HepG2 (cell line): ENCODE measurements around the gene CEBPA. TPM values are rescaled to one million over a fixed set of nuclear protein-coding genes. Genes with fewer than 3 reads are reported as not detected.

Source experiments
- CSRNP1 ChIP-seq: sonication (generic); formaldehyde crosslinking; IDR thresholded peaks from 2 replicates; pipeline ENCODE4 v1.8.1; 2023; ENCODE audit warnings: mild to moderate bottlenecking, missing genetic modification reagents
- ESRRA ChIP-seq: sonication (generic); formaldehyde crosslinking; IDR thresholded peaks from 2 replicates; pipeline ENCODE4 v1.5.1; 2020; ENCODE audit warnings: mild to moderate bottlenecking, low read depth, missing genetic modification reagents
- IKZF4 ChIP-seq: sonication (generic); formaldehyde crosslinking; IDR thresholded peaks from 2 replicates; pipeline ENCODE4 v1.5.1; 2020; ENCODE audit warnings: borderline replicate concordance, mild to moderate bottlenecking, low read depth, missing genetic modification reagents; ENCODE audit errors: not compliant biosample characterization
- JDP2 ChIP-seq: sonication (generic); formaldehyde crosslinking; IDR thresholded peaks from 2 replicates; pipeline ENCODE4 v1.8.1; 2022; ENCODE audit warnings: missing genetic modification reagents, borderline replicate concordance
- KLF11 ChIP-seq: IDR thresholded peaks from 2 replicates; pipeline ENCODE4 v1.6.1; 2016; ENCODE audit warnings: missing compliant biosample characterization
- MEF2D ChIP-seq: sonication (generic); formaldehyde crosslinking; IDR thresholded peaks from 2 replicates; pipeline ENCODE4 v1.5.1; 2020; ENCODE audit warnings: mild to moderate bottlenecking, missing genetic modification reagents
- NCOA1 ChIP-seq: sonication (generic); formaldehyde crosslinking; IDR thresholded peaks from 2 replicates; pipeline ENCODE4 v1.9.0; 2021; ENCODE audit warnings: missing genetic modification reagents
- RXRB ChIP-seq: IDR thresholded peaks from 2 replicates; pipeline ENCODE4 v1.6.1; 2016; ENCODE audit warnings: borderline replicate concordance, missing genetic modification reagents, missing compliant biosample characterization
- SIN3A ChIP-seq: IDR thresholded peaks from 2 replicates; pipeline ENCODE4 v1.6.1; 2011; ENCODE audit warnings: low read depth, mild to moderate bottlenecking, control low read depth, low read length, borderline replicate concordance
- ZMAT3 ChIP-seq: sonication (generic); formaldehyde crosslinking; conservative IDR thresholded peaks from 2 replicates; pipeline ENCODE4 v1.7.0; 2021; ENCODE audit warnings: missing genetic modification reagents
- ZNF275 ChIP-seq: sonication (generic); formaldehyde crosslinking; IDR thresholded peaks from 2 replicates; pipeline ENCODE4 v1.8.0; 2022; ENCODE audit warnings: missing genetic modification reagents, mild to moderate bottlenecking, inconsistent platforms, borderline replicate concordance
- ZNF432 ChIP-seq: sonication (generic); formaldehyde crosslinking; IDR thresholded peaks from 2 replicates; pipeline ENCODE4 v1.5.0; 2020; ENCODE audit warnings: missing genetic modification reagents, mild to moderate bottlenecking, borderline replicate concordance
- ZNF510 ChIP-seq: sonication (generic); formaldehyde crosslinking; IDR thresholded peaks from 2 replicates; pipeline ENCODE4 v1.4.0; 2020; ENCODE audit warnings: low read depth, mild to moderate bottlenecking, missing genetic modification reagents
- ZNF580 ChIP-seq: IDR thresholded peaks from 2 replicates; pipeline ENCODE4 v1.6.1; 2016; ENCODE audit warnings: low read depth, borderline replicate concordance
- ZNF619 ChIP-seq: sonication (generic); formaldehyde crosslinking; IDR thresholded peaks from 2 replicates; pipeline ENCODE4 v1.4.0; 2020; ENCODE audit warnings: mild to moderate bottlenecking, missing genetic modification reagents
- ZSCAN22 ChIP-seq: sonication (generic); formaldehyde crosslinking; IDR thresholded peaks from 2 replicates; pipeline ENCODE4 v1.4.0; 2020; ENCODE audit warnings: mild to moderate bottlenecking, missing genetic modification reagents
- polyA plus RNA-seq, 8 experiments: library from polyadenylated mRNA; depleted of rRNA in 3 of 8; stranded (reverse) in 7 of 8; unstranded in 1 of 8; fragments of >200 nt; fragmentation: Illumina TruSeq in 4 of 8; extraction: Trizol in 4 of 8; gene quantifications; 2 replicates each; pipeline versions ENCODE4 v1.2.1 to v1.2.3, GENCODE V29; 2011 to 2016; ENCODE audit warnings: low read depth in 4 of 8, missing spikeins in 1 of 8, mixed read lengths in 1 of 8; ENCODE audit not compliant: insufficient read depth in 1 of 8
- total RNA-seq, 5 experiments: library from RNA; depleted of rRNA; stranded (reverse); fragments of >200 nt; fragmentation: Illumina TruSeq; extraction: Trizol; gene quantifications; 2 replicates each; pipeline ENCODE4 v1.2.3, GENCODE V29; 2016; ENCODE audit warnings: low read depth in 1 of 5
- TF ChIP-seq, protein P1 (sequence below): sonication (generic); formaldehyde crosslinking; IDR thresholded peaks from 2 replicates; pipeline ENCODE4 v1.5.1; 2020; ENCODE audit warnings: mild to moderate bottlenecking, moderate library complexity, missing genetic modification reagents
- TF ChIP-seq, protein P2 (sequence below): sonication (generic); formaldehyde crosslinking; IDR thresholded peaks from 2 replicates; pipeline ENCODE4 v1.8.0; 2022; ENCODE audit warnings: mild to moderate bottlenecking, missing genetic modification reagents, moderate library complexity
- TF ChIP-seq, protein P3 (sequence below): sonication (generic); formaldehyde crosslinking; IDR thresholded peaks from 2 replicates; pipeline ENCODE4 v1.9.0; 2021; ENCODE audit warnings: missing genetic modification reagents, borderline replicate concordance
- TF ChIP-seq, protein P4 (sequence below): IDR thresholded peaks from 2 replicates; pipeline ENCODE4 v1.6.1; 2012; ENCODE audit warnings: inconsistent platforms

CEBPA gene
- total and polyA plus RNA-seq, 2 of the 13 experiments (the other 11 are each of a cell fraction or from before 2014, with no cell fraction given) = 24.8 to 103 TPM

DNA sequence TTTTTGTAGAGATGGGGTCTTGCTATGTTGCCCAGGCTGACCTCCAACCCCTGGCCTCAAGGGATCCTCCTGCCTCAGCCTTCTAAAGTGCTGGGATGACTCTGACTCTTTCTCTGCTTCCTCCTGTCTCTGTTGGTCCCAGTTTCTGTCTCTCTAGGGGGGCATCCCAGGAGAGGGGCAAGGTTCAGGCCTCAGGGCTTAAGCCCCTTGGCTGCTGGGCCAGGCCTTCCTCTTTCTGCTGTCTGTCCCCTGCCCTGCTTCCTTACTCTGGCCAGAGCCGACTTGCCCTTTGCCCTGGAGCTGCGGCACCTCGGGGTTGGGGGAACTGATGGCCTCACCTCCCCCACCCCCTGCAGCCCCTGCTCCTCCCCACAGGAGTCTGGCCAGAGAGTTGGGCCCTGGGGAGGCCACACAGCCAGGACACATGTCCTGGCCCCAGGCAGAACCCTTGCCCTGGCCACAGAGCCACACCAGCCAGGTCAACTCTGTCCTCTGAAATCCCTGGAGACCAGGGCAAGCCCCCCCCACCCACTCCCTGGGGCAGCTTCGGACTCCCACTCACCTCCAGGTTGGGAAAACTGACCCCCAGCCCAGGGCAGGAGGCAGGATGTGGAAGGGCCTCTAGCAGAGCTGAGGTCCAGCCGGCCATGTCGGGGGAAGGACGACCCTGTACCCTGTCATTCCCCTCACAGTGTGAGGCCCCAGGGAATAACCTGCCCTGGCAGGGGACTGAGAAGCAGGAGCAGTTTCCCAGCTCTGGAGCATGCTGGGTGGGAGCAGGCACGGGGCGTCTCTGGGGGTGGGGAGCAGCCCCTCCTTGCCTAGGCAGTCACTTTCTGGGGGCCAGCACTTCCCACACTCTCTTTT, 23.7 kb downstream of the CEBPA start (continued):
- TF ChIP-seq CSRNP1 (CRISPR knock-in tag) = no peak; the same call in 1 of the 2 replicates
- no peak for TF ChIP-seq MEF2D (CRISPR knock-in tag)
- TF ChIP-seq ZNF580 (CRISPR knock-in tag) = no peak
- TF ChIP-seq RXRB (CRISPR knock-in tag) = peak; percentile 82
- TF ChIP-seq NCOA1 (CRISPR knock-in tag) = no peak; the same call in 1 of the 2 replicates
- no peak; the same call in 1 of the 2 replicates for TF ChIP-seq ESRRA (CRISPR knock-in tag)
- no peak for TF ChIP-seq KLF11
- no peak for TF ChIP-seq ZNF432
- TF ChIP-seq ZNF619 (CRISPR knock-in tag) = no peak
- TF ChIP-seq, protein P1, sequence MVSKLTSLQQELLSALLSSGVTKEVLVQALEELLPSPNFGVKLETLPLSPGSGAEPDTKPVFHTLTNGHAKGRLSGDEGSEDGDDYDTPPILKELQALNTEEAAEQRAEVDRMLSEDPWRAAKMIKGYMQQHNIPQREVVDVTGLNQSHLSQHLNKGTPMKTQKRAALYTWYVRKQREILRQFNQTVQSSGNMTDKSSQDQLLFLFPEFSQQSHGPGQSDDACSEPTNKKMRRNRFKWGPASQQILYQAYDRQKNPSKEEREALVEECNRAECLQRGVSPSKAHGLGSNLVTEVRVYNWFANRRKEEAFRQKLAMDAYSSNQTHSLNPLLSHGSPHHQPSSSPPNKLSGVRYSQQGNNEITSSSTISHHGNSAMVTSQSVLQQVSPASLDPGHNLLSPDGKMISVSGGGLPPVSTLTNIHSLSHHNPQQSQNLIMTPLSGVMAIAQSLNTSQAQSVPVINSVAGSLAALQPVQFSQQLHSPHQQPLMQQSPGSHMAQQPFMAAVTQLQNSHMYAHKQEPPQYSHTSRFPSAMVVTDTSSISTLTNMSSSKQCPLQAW (CRISPR knock-in tag) = peak; percentile 81
- TF ChIP-seq, protein P2, sequence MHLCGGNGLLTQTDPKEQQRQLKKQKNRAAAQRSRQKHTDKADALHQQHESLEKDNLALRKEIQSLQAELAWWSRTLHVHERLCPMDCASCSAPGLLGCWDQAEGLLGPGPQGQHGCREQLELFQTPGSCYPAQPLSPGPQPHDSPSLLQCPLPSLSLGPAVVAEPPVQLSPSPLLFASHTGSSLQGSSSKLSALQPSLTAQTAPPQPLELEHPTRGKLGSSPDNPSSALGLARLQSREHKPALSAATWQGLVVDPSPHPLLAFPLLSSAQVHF (CRISPR knock-in tag) = no peak
- TF ChIP-seq JDP2 (CRISPR knock-in tag) = no peak
- no peak for TF ChIP-seq ZNF275 (CRISPR knock-in tag)
- TF ChIP-seq, protein P3, sequence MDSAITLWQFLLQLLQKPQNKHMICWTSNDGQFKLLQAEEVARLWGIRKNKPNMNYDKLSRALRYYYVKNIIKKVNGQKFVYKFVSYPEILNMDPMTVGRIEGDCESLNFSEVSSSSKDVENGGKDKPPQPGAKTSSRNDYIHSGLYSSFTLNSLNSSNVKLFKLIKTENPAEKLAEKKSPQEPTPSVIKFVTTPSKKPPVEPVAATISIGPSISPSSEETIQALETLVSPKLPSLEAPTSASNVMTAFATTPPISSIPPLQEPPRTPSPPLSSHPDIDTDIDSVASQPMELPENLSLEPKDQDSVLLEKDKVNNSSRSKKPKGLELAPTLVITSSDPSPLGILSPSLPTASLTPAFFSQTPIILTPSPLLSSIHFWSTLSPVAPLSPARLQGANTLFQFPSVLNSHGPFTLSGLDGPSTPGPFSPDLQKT (CRISPR knock-in tag) = no peak
- TF ChIP-seq, protein P4, sequence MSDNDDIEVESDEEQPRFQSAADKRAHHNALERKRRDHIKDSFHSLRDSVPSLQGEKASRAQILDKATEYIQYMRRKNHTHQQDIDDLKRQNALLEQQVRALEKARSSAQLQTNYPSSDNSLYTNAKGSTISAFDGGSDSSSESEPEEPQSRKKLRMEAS = peak; percentile 77
- no peak for TF ChIP-seq ZSCAN22
- no peak for TF ChIP-seq SIN3A
- TF ChIP-seq IKZF4 (CRISPR knock-in tag) = no peak
- TF ChIP-seq ZNF510 (CRISPR knock-in tag) = no peak
- no peak for TF ChIP-seq ZMAT3 (CRISPR knock-in tag)
